SU-DHL-6 (cell line): ENCODE measurements around the gene FAM227B.

Source experiments
- CTCF ChIP-seq: fragments of 200-600 bp; sonication (generic); IDR thresholded peaks from one replicate; pipeline ENCODE4 v1.5.1; 2017; ENCODE audit warnings: antibody characterized with exemption, mild to moderate bottlenecking, low read length, moderate library complexity; ENCODE audit not compliant: insufficient read depth, poor library complexity, severe bottlenecking
- EZH2phosphoT487 ChIP-seq: fragments of 200-600 bp; sonication (generic), shearing (Covaris generic); conservative IDR thresholded peaks from 2 replicates; pipeline ENCODE4 v1.6.1; 2018; ENCODE audit warnings: mild to moderate bottlenecking, antibody characterized with exemption, low read length, moderate library complexity, mixed read lengths

- TF ChIP-seq CTCF (no peak), EZH2phosphoT487 (no peak)
Measured at GRCh38 chr15:49370782-49371181, 249.8 kb downstream of the FAM227B start.
